ENCODE measurements around the gene ZNF692. TPM values are rescaled to one million over a fixed set of nuclear protein-coding genes. Genes with fewer than 3 reads are reported as not detected.
"Not testable (repeated sequence)": the region's sequence is repeated elsewhere in the genome, so short reads cannot be mapped to it uniquely, and the experiment has no call there.

Gene ZNF692
- total and polyA plus RNA-seq, 8 donors, result 31.9 to 66.6 (median 57.3) TPM

DNA sequence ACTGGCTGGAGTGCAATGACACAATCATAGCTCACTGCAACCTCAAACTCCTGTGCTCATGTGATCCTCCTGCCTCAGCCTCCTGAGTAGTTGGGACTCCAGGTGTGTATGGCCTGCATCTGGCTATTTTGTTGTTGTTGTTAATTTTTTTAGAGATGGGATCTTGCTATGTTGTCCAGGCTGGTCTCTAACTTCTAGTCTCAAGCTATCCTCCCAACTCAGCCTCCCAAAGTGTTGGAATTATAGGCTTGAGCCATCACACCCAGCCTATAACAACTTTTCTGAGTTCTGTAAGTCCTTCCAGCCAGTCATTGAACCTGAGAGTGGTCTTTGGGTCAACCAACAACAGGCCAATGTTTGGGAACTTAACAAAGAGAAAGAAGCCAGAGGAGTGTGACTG lies 36.0 kb upstream of the ZNF692 start:
- no peak for ATAC-seq
- intact Hi-C loops (cut with DNase I), result no loop called here
- H3K27ac ChIP-seq, result no peak overlapping the region
- H3K4me3 ChIP-seq, result no peak overlapping the region
- no peaks in the 10 kb centered on the region for H3K9me3 ChIP-seq
- no peaks in the 10 kb centered on the region for H3K36me3 ChIP-seq
- peaks cover 0 to 13% of the 10 kb centered on the region in 2 donors for H3K27me3 ChIP-seq
- H3K4me1 ChIP-seq, result no peaks in the 10 kb centered on the region
- DNase-seq, result no peak
- TF ChIP-seq, protein P1, sequence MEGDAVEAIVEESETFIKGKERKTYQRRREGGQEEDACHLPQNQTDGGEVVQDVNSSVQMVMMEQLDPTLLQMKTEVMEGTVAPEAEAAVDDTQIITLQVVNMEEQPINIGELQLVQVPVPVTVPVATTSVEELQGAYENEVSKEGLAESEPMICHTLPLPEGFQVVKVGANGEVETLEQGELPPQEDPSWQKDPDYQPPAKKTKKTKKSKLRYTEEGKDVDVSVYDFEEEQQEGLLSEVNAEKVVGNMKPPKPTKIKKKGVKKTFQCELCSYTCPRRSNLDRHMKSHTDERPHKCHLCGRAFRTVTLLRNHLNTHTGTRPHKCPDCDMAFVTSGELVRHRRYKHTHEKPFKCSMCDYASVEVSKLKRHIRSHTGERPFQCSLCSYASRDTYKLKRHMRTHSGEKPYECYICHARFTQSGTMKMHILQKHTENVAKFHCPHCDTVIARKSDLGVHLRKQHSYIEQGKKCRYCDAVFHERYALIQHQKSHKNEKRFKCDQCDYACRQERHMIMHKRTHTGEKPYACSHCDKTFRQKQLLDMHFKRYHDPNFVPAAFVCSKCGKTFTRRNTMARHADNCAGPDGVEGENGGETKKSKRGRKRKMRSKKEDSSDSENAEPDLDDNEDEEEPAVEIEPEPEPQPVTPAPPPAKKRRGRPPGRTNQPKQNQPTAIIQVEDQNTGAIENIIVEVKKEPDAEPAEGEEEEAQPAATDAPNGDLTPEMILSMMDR (IDR thresholded peaks at IDR 0.05), result no peak

DNA sequence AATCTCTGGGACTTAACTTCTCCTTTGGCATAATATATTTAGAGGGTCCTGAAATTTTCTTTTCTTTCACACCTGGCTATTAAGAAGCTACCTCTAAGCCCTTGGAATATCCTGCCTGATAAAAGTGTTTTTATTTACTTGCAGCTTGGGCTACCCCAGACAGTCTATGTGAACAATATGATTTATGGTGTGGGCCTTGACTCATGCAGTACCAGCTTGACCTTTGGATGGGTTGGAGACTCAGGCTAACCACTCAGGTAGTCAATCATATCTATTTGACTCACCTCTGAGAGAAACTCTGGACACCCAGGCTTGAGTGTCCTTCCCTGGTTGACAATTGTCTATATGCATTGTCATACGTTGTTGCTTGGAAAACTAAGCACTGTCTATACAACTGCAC lies 33.7 kb upstream of the ZNF692 start:
- DNase-seq, result no peak

DNA sequence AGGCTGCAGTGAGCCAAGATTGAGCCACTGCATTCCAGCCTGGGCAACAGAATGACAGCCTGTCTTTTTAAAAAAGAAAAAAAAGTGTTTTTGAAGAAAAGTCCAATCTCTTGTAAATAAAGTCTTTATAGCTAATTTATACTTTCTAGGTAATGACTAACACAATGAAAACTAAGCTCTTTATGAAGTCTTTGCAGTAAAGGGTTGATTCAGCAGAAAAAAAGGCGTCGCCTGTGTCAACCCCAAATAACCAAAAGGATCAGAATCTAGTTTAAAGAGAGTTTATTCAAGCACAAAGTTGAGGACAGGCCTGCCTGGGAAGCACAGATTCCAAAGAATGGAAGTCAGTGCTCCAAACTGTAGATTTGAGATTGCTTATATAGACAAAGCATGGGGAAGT lies 32.9 kb upstream of the ZNF692 start:
- Histone ChIP-seq H3K4me1 (no peaks in the 10 kb centered on the region), H3K36me3 (no peaks in the 10 kb centered on the region), H3K4me3 (no peak overlapping the region), H3K27me3 (peaks cover 0 to 7% of the 10 kb centered on the region in 2 donors), H3K9me3 (no peaks in the 10 kb centered on the region), H3K27ac (no peak overlapping the region)
- no peak for DNase-seq
- no peak for ATAC-seq
- TF ChIP-seq, protein P1 (IDR thresholded peaks at IDR 0.05), result no peak
- intact Hi-C loops (cut with DNase I), result no loop called here

More for the DNA sequence above, 33.7 kb upstream of the ZNF692 start:
- H3K4me1 ChIP-seq, result no peaks in the 10 kb centered on the region
- ATAC-seq, result no peak
- H3K4me3 ChIP-seq, result no peak overlapping the region
- no peaks in the 10 kb centered on the region for H3K9me3 ChIP-seq
- H3K27ac ChIP-seq, result no peak overlapping the region
- H3K27me3 ChIP-seq, result peaks cover 0 to 9% of the 10 kb centered on the region in 2 donors
- TF ChIP-seq, protein P1 (IDR thresholded peaks at IDR 0.05), result no peak
- intact Hi-C loops (cut with DNase I), result no loop called here
- no peaks in the 10 kb centered on the region for H3K36me3 ChIP-seq

DNA sequence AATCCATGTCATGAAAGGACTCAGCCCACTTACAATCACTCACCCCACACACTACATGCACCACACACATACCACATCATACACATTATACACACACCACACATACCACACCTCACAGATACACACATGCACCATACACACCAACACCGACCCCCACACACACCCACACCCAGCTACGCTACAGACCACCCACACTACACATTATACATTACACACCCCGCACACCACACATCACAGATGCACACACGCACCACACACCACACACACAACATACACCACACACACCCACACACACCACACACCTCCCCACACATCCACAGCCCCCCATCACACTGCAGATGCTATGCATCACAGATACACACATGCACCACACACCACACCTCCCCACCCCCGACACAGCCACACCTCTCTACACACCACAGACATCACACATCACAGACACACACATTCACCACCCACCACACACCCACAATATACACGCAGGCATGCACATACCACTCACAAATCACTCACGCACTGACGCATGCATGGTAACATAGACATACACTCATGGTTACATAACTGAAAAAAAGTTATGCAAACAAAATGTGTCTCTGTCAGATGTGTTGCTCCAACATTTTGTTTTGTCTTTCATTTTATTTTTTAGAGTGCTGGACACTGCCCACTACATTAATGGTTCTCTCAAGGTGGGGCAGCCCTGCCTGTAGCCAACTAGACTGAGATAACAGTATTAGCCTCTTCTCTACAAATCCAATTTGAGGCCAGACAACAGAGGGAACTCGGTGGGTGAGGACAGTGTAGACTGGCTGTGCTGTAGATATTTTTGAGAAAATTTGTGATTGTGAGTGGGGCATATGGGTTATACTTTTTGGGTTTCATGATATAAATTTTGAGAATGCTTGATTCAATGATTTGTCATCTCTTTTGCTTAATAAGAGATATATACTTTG lies 31.9 kb upstream of the ZNF692 start:
- H3K27me3 ChIP-seq, result no peaks in the 10 kb centered on the region
- no peak for DNase-seq
- no peak for ATAC-seq
- H3K27ac ChIP-seq, result no peak overlapping the region
- H3K9me3 ChIP-seq, result no peaks in the 10 kb centered on the region
- intact Hi-C loops (cut with DNase I), result no loop called here
- no peak overlapping the region for H3K4me3 ChIP-seq
- no peaks in the 10 kb centered on the region for H3K4me1 ChIP-seq
- no peaks in the 10 kb centered on the region for H3K36me3 ChIP-seq
- TF ChIP-seq, protein P1 (IDR thresholded peaks at IDR 0.05), result no peak

DNA sequence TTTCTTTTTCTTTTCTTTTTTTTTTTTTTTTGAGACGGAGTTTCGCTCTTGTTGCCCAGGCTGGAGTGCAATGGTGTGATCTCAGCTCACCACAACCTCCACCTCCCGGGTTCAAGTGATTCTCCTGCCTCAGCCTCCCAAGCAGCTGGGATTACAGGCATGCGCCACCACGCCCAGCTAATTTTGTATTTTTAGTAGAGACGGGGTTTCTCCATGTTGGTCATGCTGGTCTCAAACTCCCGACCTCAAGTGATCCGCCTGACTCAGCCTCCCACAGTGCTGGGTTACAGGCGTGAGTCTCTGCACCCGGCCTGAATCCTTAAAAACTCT lies 31.0 kb upstream of the ZNF692 start:
- ATAC-seq; H3K36me3 ChIP-seq; H3K27me3 ChIP-seq; DNase-seq; H3K9me3 ChIP-seq; H3K27ac ChIP-seq; intact Hi-C loops (cut with DNase I); H3K4me1 ChIP-seq; H3K4me3 ChIP-seq: not testable (repeated sequence)

All from left lung (tissue), 10 donors.